ENCODE results near the gene TRIM63.

GRCh38 chr1:26016953-26017545, 50.4 kb downstream of the TRIM63 start:
- no peak for TF ChIP-seq PHF8 (IDR thresholded peaks at IDR 0.05; ENCODE audit: borderline replicate concordance, low read depth)
- TF ChIP-seq CTCF (IDR thresholded peaks at IDR 0.05) = no peak
- TF ChIP-seq TP53 (CRISPR knock-in tag; IDR thresholded peaks at IDR 0.05) = no peak
- TF ChIP-seq RCOR1 (IDR thresholded peaks at IDR 0.05; ENCODE audit: low read depth, low read length) = no peak
- no peak for TF ChIP-seq SMC3 (IDR thresholded peaks at IDR 0.05)
- TF ChIP-seq FOSB (CRISPR knock-in tag; IDR thresholded peaks at IDR 0.05) = no peak
- TF ChIP-seq POLR2A (IDR thresholded peaks at IDR 0.05; ENCODE audit: low read length) = no peak
- no peak for TF ChIP-seq RFX5 (IDR thresholded peaks at IDR 0.05)
- no peak for TF ChIP-seq HMGXB4 (CRISPR knock-in tag; IDR thresholded peaks at IDR 0.05; ENCODE audit: borderline replicate concordance)
- TF ChIP-seq MAX (IDR thresholded peaks at IDR 0.05) = no peak
